ENCODE results near the gene CDH4. TPM values are rescaled to one million over a fixed set of nuclear protein-coding genes. Genes with fewer than 3 reads are reported as not detected.

CDH4 gene
- total and polyA plus RNA-seq, 2 of the 13 experiments (the other 11 are each of a cell fraction or from before 2014, with no cell fraction given) = not detected

- no peak for TF ChIP-seq CEBPZ (IDR thresholded peaks at IDR 0.05; ENCODE audit: low read length)
- no peak for TF ChIP-seq ZNF501 (CRISPR knock-in tag; IDR thresholded peaks at IDR 0.05)
- no peak for TF ChIP-seq ZNF333 (CRISPR knock-in tag; IDR thresholded peaks at IDR 0.05; ENCODE audit: borderline replicate concordance)
- TF ChIP-seq TBX2 (CRISPR knock-in tag; IDR thresholded peaks at IDR 0.05; ENCODE audit: borderline replicate concordance) = no peak
- TF ChIP-seq ZNF34 (CRISPR knock-in tag; IDR thresholded peaks at IDR 0.05; ENCODE audit: borderline replicate concordance) = no peak
- TF ChIP-seq CEBPB (IDR thresholded peaks at IDR 0.05; ENCODE audit: borderline replicate concordance, low read depth, low read length) = no peak
- TF ChIP-seq PRDM4 (CRISPR knock-in tag; IDR thresholded peaks at IDR 0.05; ENCODE audit: borderline replicate concordance) = no peak
- no peak for TF ChIP-seq U2AF2 (IDR thresholded peaks at IDR 0.05; ENCODE audit: low read depth, low read length)
- TF ChIP-seq GABPB1 (CRISPR knock-in tag; IDR thresholded peaks at IDR 0.05) = no peak
- no peak for TF ChIP-seq SP4 (CRISPR knock-in tag; IDR thresholded peaks at IDR 0.05)
Observed at GRCh38 chr20:61299104-61299503, 47.0 kb downstream of the CDH4 start (continued).

All from HepG2 (cell line).